Activated CD4-positive, alpha-beta T cell treated with anti-CD3 and anti-CD28 coated beads for 24 hours (primary cell): ENCODE data around the gene CYGB.
"Not testable (repeated sequence)": the region's sequence is repeated elsewhere in the genome, so short reads cannot be mapped to it uniquely, and the experiment has no call there.

Source experiments
- DNase-seq, 2 donors: peaks; one replicate each; pipeline ENCODE4 v3.0.0-alpha.2; 2020; ENCODE audit warnings: low read depth in 2 of 2

The CYGB gene

GRCh38 chr17:76538281-76538931 lies 897 bp upstream of the CYGB start:
- no peak for DNase-seq

- no peak for DNase-seq
Observed at GRCh38 chr17:76537288-76537577, 276 bp downstream of the CYGB start.

GRCh38 chr17:76536511-76537287 lies 810 bp downstream of the CYGB start:
- DNase-seq: no peak

GRCh38 chr17:76535788-76536510 lies 1.6 kb downstream of the CYGB start:
- DNase-seq: no peak

GRCh38 chr17:76534831-76535732 lies 2.4 kb downstream of the CYGB start:
- DNase-seq: no peak

- DNase-seq: not testable (repeated sequence)
Observed at GRCh38 chr17:76533640-76534359, 3.7 kb downstream of the CYGB start.

GRCh38 chr17:76532072-76532651 lies 5.3 kb downstream of the CYGB start:
- no peak for DNase-seq

GRCh38 chr17:76531486-76532038 lies 5.9 kb downstream of the CYGB start:
- DNase-seq: no peak

- no peak for DNase-seq
Observed at GRCh38 chr17:76530811-76531485, 6.6 kb downstream of the CYGB start.

- no peak for DNase-seq
Observed at GRCh38 chr17:76530095-76530723, 7.3 kb downstream of the CYGB start.

GRCh38 chr17:76529224-76530094 lies 8.1 kb downstream of the CYGB start:
- no peak for DNase-seq

GRCh38 chr17:76528528-76529223 lies 8.8 kb downstream of the CYGB start:
- DNase-seq: no peak

GRCh38 chr17:76528156-76528527 lies 9.4 kb downstream of the CYGB start:
- no peak for DNase-seq

- DNase-seq: no peak
Observed at GRCh38 chr17:76527430-76528111, 9.9 kb downstream of the CYGB start.

- DNase-seq: not testable (repeated sequence)
Observed at GRCh38 chr17:76527016-76527415, 10.5 kb downstream of the CYGB start.

- not testable (repeated sequence) for DNase-seq
Observed at GRCh38 chr17:76525513-76525833, 12.0 kb downstream of the CYGB start.
